GM18870 (cell line): ENCODE data around the gene BIN1.
A peak's percentile ranks its signal among the peaks of the same experiment; 100 is the strongest.

ENCODE experiments used
- ATAC-seq: cut with Tn5 transposase; IDR thresholded peaks from one replicate; pipeline ENCODE4 v1.9.1; 2021; ENCODE audit warnings: moderate library complexity; ENCODE audit not compliant: unreplicated experiment

Gene BIN1

DNA sequence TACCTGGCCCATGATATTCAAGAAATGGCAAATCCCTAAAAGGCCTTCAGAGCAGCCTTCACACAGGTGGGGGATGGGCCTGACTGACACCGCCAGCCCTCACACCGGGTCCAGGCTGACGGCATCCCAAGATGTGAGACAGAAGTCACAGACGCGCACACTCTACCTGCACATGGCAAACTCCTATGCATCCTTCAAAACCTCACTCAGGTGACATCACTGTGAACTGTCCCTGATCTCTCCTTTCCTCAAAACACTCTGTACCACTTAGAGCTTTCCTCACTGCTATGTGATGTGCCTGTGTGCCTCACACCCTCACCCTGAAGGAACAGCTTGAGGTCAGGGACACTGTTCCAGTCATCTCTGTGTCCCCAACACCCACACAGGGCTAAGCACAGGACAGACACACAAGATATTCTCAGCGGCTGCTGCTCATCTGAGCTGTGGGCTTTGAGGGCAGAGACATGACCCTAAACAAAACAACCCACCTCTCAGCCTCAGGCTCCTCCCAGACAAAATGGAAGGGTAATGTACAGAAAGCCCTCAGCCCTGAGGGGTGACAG, 27.5 kb downstream of the BIN1 start:
- no peak for ATAC-seq

DNA sequence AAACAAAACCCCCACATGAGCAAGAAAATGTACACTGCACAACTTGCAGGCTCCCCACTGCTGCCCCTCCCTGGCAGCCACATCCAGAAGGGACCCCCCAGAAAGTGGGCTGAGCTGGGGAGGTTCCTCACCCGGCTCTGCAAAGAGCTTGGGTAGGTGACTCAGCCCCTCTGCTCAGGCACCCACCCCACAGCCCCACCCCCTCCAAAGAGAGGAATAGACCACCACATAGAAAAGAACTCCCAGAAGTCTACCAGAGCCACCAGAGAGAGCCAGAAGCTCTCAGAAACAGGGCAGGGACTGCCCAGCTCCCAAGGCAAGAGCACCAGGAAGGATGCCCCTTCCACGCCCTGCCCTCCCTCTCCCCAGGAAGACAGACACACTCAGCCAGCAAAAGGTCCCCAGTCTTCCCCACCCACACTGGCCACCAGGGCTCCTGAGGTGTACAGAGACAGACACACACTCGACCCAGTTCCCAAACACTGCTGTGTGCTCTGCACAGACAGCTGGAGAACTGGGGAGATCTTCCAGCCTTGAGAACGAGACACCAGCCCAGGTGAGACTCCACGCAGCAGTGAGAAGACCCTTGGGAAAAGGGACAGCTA, 28.2 kb downstream of the BIN1 start:
- no peak for ATAC-seq

GRCh38 chr2:127078028-127078427, 28.9 kb downstream of the BIN1 start:
- no peak for ATAC-seq

- ATAC-seq, result no peak
Observed at GRCh38 chr2:127076924-127077323, 30.0 kb downstream of the BIN1 start.

DNA sequence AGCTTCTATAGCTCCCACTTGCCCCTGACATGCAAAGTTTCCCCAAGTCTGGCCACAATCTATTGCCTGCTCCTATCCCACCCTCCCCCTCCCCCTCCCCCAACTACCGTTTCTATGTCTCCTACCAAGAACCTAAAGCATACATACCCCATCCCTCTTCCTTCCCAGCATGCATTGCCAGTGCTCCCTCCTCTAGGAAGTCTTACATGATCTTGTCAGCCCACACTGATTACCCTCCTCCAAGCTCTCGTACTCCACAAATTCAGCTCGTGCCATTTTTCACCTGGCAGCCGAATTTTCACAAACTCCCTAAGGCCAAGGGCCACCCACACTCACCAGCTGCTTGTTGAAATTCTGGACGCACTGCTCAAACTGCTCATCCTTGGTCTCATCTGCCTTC, 30.7 kb downstream of the BIN1 start:
- ATAC-seq, result no peak

- no peak for ATAC-seq
Observed at GRCh38 chr2:127075821-127076220, 31.1 kb downstream of the BIN1 start.

DNA sequence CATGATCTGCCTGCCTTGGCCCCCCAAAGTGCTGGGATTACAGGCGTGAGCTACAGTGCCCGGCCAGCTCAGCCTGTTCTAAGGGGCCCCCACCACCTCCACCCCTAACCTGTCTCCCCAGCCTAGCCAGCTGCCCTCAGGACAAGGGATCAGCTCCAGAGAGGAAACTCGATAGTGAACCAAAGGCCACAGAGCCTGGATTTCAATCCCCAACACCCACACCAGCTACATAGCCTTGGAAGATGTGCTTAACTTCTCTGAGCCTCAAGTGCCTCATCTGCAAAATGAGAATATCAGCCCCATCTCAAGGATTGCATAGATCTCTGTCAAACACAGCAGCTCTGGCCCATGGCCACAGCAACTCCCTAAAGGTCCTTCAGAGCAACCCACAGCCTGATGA, 32.0 kb downstream of the BIN1 start:
- ATAC-seq, result no peak

DNA sequence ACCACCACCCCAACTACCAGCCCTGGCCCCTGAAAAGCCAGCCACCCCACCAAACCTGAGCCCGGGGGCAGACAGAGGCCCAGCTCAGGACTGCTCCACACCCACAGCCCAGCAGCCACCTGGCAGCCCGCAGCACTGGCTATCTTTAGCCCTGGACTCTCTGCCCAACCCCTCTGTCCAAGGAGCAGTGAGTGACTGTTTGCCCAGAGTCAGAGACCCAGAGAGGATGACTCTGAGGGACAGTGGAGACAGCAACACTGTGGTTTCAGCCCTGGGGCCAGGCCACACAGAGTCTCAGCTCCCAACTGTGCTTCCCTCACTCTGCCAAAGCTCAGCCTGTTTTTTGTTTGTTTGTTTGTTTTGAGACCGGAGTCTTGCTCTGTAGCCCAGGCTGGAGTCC, 32.6 kb downstream of the BIN1 start:
- no peak for ATAC-seq

GRCh38 chr2:127072970-127073369, 34.0 kb downstream of the BIN1 start:
- no peak for ATAC-seq

DNA sequence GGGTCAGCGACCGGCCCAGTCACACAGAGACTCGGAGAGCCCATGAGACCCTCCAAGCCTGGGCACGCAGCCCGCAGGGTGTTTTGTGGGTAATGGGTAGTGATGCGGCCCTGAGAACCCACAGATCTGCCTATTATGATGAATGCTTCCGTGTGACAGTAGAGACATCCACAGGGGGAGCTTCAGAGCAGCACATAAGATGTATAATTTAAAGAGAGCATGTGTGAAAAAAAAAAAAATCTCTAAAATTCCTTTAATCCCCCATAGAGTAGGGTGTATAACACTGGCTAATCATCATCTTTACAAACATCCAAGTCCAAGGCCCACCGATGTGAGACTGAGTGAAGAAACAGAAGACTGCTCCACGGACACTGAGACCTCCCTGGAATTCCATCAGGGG, 34.6 kb downstream of the BIN1 start:
- ATAC-seq, result no peak

DNA sequence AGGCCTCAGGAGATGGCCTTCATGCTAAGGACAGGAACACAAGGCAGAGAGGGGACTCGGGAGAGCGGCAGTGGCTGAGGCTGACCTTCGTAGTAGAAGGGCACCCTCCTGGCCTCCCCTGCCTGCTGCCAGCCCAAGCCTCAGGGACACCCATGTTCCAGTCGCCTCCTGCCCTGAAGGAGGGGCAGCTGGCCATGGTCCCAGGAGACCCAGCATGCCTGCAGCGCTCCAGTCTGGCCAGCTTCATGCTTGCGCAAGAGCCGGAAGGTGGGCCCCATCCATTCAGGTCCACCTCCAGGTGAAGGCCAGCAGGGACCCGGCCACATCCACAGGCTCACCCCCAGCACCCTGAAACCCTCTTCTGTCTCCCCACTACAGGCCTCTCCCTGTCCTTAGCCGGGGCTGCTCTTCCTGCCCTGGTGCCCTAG, 35.0 kb downstream of the BIN1 start:
- no peak for ATAC-seq

DNA sequence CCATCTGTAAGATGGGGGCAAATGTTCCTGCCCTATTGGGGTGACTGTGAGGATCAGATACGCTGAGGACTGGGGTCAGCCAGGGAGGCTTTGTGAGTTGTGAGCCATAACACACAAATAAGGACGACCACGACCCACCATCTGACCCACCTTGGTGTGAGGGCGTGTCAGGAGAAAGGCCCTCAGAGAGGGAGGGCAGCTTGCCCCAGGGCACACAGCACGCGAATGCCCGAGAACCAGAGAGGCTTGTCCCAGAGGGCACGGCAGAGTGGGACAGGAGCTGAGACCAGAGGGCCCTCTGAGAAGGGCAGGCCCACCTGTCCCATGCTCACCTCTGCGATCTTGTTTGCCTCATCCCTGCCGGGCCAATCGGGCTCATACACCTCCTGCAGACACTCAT, 36.7 kb downstream of the BIN1 start:
- ATAC-seq, result no peak

DNA sequence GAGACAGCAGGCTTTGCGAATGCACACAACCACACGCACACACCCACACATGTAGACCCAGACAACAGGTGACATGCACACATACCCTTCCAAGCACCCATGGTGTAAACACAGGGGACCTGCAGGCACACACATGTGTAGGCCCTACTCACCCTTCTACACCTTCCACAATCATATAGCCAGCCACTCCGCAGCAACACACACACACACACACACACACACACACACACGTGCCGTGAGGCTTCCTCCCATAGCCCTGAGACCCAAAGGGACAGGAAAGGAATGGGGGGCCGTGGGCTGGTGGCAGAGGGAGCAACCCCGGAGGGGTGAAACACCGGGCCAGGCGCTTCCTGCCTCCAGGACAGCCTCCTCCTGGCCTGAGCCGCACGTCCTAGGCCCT, 37.4 kb downstream of the BIN1 start:
- no peak for ATAC-seq

- ATAC-seq, result no peak
Observed at GRCh38 chr2:127069003-127069402, 38.0 kb downstream of the BIN1 start.

GRCh38 chr2:127068351-127068741, 38.6 kb downstream of the BIN1 start:
- no peak for ATAC-seq

- peak; percentile 32 for ATAC-seq
Observed at GRCh38 chr2:127067620-127068350, 39.2 kb downstream of the BIN1 start.

- no peak for ATAC-seq
Observed at GRCh38 chr2:127066942-127067341, 40.0 kb downstream of the BIN1 start.

- no peak for ATAC-seq
Observed at GRCh38 chr2:127065940-127066318, 41.0 kb downstream of the BIN1 start.

DNA sequence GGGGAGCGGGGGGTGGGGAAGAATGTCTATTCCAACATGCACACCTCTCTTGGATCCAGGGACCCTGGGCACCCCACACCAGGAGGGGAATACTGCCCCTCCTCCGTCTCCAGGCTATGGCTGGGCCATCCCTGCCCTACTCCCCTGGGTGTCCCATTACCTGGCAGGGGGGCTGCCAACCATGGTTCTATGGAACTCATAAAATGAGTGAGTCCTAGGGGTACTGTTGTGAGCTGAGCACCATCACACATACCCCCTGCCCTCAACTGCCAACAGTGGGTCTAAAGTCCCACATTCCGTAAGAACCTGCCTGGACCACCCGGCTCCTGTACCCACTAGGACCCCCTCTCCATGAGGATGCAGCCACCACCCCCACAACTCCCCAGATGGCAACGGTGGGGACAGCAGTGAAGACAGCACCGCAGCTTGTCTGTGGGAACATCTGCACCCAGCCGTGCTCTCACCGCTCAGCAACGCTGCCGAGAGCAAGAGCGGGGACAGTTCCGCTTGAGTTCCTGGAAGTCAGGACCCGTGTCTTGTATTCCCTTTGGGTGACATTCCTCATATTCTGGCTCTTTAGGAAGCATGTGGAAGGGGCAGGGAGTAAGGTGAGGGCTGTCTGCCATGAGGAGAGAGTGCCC, 41.5 kb downstream of the BIN1 start:
- no peak for ATAC-seq

- peak; percentile 84 for ATAC-seq
Observed at GRCh38 chr2:127064642-127065250, 42.2 kb downstream of the BIN1 start.

DNA sequence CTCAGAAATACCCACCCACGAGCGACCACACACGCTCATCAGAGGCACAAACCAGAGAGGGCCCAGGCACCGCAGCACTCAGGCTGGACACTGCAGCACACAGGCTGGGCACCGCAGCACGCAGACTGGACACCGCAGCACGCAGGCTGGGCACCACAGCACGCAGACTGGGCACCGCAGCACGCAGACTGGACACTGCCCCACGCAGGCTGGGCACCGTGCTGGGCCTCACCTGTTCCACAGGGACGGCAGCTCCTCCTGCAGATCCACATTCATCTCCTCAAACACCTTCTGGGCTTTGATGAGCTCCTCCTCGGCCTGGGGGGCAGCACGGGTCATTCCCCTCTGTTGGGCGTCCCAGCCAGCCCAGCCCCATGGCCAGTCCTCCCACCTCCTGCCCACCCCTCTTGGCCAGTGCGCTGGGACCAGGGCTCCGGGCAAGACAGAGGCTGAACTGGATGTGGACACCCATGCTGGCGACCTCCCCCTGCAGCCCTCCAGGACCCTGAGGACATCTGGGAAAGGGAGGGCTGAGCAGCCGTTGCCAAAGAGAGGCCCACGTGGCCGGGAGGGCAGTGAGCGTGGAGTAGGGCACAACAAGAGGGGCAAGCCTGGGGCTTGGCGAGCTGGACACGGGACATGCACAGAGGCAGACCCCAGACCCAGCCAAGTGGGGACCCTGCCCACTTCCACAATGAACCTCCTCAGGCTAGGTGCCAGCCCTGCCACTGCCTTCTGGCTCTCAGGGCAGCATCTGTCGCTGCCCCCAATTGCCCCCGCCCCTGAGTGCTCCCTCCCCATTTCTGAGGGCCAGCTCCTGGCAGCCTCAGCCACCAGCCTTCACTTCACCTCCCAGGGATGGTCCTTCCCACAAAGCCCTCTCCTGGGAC, 43.0 kb downstream of the BIN1 start:
- peak; percentile 9 for ATAC-seq
